Frontal cortex (tissue), 4 donors: ENCODE data around the gene TRAF3. TPM values are rescaled to one million over a fixed set of nuclear protein-coding genes. Genes with fewer than 3 reads are reported as not detected.

Experiments used
- DNase-seq, 2 donors: peaks; one replicate each; pipeline ENCODE4 v3.0.0; 2012; ENCODE audit warnings: low spot score in 2 of 2
- FAIRE-seq: peaks from 2 replicates; lab custom pipeline; 2012; peaks lifted over from hg19 to GRCh38; lab: Jason Lieb, UNC
- total RNA-seq: library from RNA; depleted of rRNA; stranded (reverse); fragments of >200 nt; gene quantifications from one replicate; pipeline ENCODE4 v1.2.3, GENCODE V29; 2014
- donor health status: control.
- donor health status: control.
- donor health status: control.

The TRAF3 gene
- total RNA-seq, 1 donor from 2014 or later = 15.1 TPM

- DNase-seq (no peak), FAIRE-seq (no peak)
Observed at GRCh38 chr14:102799684-102800562, 22.7 kb downstream of the TRAF3 start.

- no peak for FAIRE-seq
Observed at GRCh38 chr14:102802834-102803523, 25.7 kb downstream of the TRAF3 start.

GRCh38 chr14:102804858-102805257, 27.6 kb downstream of the TRAF3 start:
- no peak for FAIRE-seq
- DNase-seq = no peak

More at GRCh38 chr14:102802834-102803523, 25.7 kb downstream of the TRAF3 start:
- no peak for DNase-seq

GRCh38 chr14:102805371-102805891, 28.2 kb downstream of the TRAF3 start:
- DNase-seq = no peak
- no peak for FAIRE-seq

- no peak for FAIRE-seq
- no peak for DNase-seq
Observed at GRCh38 chr14:102805941-102806340, 28.7 kb downstream of the TRAF3 start.

GRCh38 chr14:102806447-102806846, 29.2 kb downstream of the TRAF3 start:
- DNase-seq = no peak
- FAIRE-seq = no peak

- FAIRE-seq = no peak
Observed at GRCh38 chr14:102807013-102807406, 29.8 kb downstream of the TRAF3 start.

GRCh38 chr14:102809870-102810269, 32.6 kb downstream of the TRAF3 start:
- DNase-seq (no peak), FAIRE-seq (no peak)

More at GRCh38 chr14:102807013-102807406, 29.8 kb downstream of the TRAF3 start:
- DNase-seq = no peak

GRCh38 chr14:102810523-102810922, 33.3 kb downstream of the TRAF3 start:
- FAIRE-seq (no peak), DNase-seq (no peak)

- FAIRE-seq (no peak), DNase-seq (no peak)
Observed at GRCh38 chr14:102811254-102811963, 34.2 kb downstream of the TRAF3 start.

- FAIRE-seq (no peak), DNase-seq (no peak)
Observed at GRCh38 chr14:102811971-102812370, 34.7 kb downstream of the TRAF3 start.

GRCh38 chr14:102813691-102814090, 36.4 kb downstream of the TRAF3 start:
- FAIRE-seq (no peak), DNase-seq (no peak)

GRCh38 chr14:102817318-102817717, 40.1 kb downstream of the TRAF3 start:
- DNase-seq (no peak), FAIRE-seq (no peak)

GRCh38 chr14:102817942-102818940, 41.0 kb downstream of the TRAF3 start:
- DNase-seq (no peak), FAIRE-seq (no peak)

GRCh38 chr14:102819176-102819628, 42.0 kb downstream of the TRAF3 start:
- FAIRE-seq = no peak
- DNase-seq = no peak

GRCh38 chr14:102819747-102820330, 42.6 kb downstream of the TRAF3 start:
- DNase-seq = no peak
- FAIRE-seq = no peak

- FAIRE-seq (no peak), DNase-seq (no peak)
Observed at GRCh38 chr14:102821252-102821651, 44.0 kb downstream of the TRAF3 start.

GRCh38 chr14:102822311-102822863, 45.1 kb downstream of the TRAF3 start:
- no peak for FAIRE-seq

More at GRCh38 chr14:102822311-102822863, 45.1 kb downstream of the TRAF3 start:
- no peak for DNase-seq
